Adrenal gland (tissue), 12 donors: ENCODE data around the gene DYNC1I1. TPM values are rescaled to one million over a fixed set of nuclear protein-coding genes. Genes with fewer than 3 reads are reported as not detected.

Source experiments
- DNase-seq, 7 donors: peaks; one replicate each; pipeline ENCODE4 v3.0.0-alpha.2; 2019 to 2020
- H3K27ac ChIP-seq, 5 donors: fragments of 200-600 bp; sonication (generic) in 4 of 5; 1 replicate in 3 of 5; 2 replicates in 2 of 5; pipeline versions ENCODE4 v1.5.1 to v1.8.0; 2016 to 2020; ENCODE audit warnings: mild to moderate bottlenecking in 1 of 5
- H3K27me3 ChIP-seq: fragments of 200-600 bp; 2 replicates; pipeline ENCODE4 v1.8.0; 2021
- H3K36me3 ChIP-seq, 2 donors: fragments of 200-600 bp; replicated peaks in 1 of 2; 1 replicate in 1 of 2; 2 replicates in 1 of 2; pipeline versions ENCODE4 v1.5.1 to v1.8.0; 2018 to 2022
- H3K4me1 ChIP-seq, 2 donors: fragments of 200-600 bp; replicated peaks in 1 of 2; 1 replicate in 1 of 2; 2 replicates in 1 of 2; pipeline versions ENCODE4 v1.5.1 to v1.8.0; 2018 to 2021
- H3K4me3 ChIP-seq, 4 donors: fragments of 200-600 bp; sonication (generic) in 3 of 4; one replicate each; pipeline ENCODE4 v1.5.1; 2016 to 2018
- H3K9me3 ChIP-seq, 3 donors: fragments of 200-600 bp; sonication (generic) in 1 of 3; replicated peaks in 1 of 3; 1 replicate in 2 of 3; 2 replicates in 1 of 3; pipeline versions ENCODE4 v1.5.1 to v1.8.0; 2016 to 2021
- CTCF ChIP-seq, 6 experiments: fragments of 450-650 bp in 4 of 6; fragments of 200-600 bp in 2 of 6; sonication (generic) in 1 of 6; IDR thresholded peaks; 1 replicate in 5 of 6; 2 replicates in 1 of 6; pipeline versions ENCODE4 v1.5.1 to v1.8.0; 2016 to 2021; ENCODE audit warnings: antibody characterized with exemption in 6 of 6, mild to moderate bottlenecking in 2 of 6, moderate library complexity in 1 of 6
- POLR2A ChIP-seq, 2 donors: fragments of 450-650 bp; IDR thresholded peaks; one replicate each; pipeline ENCODE4 v1.6.1; 2017; ENCODE audit warnings: antibody characterized with exemption in 2 of 2, mild to moderate bottlenecking in 2 of 2, moderate library complexity in 1 of 2
- WGBS, 4 donors: extraction: QIAGEN DNeasy Blood & Tissue Kit in 2 of 4; methylation state at CpG; one replicate each; pipeline versions ENCODE4 v1.1.5 to v1.1.7; 2013 to 2017; 5-methylcytosine and 5-hydroxymethylcytosine counted together
- intact Hi-C, 2 donors: fragments of 100-400 bp; cut with DNase I; formaldehyde crosslinking; loops; one replicate each; pipeline versions ENCODE4 v1.14.1 to v1.15.0; 2022 to 2023
- polyA plus RNA-seq, 3 donors: library from polyadenylated mRNA; stranded (reverse); fragments of 200-250 nt in 2 of 3; fragments of 350-450 nt in 1 of 3; fragmentation: Illumina TruSeq in 1 of 3; extraction: RNeasy Lipid Tissue Mini Kit (QIAGEN cat#74804) in 1 of 3; gene quantifications; one replicate each; pipeline ENCODE4 v1.2.3, GENCODE V29; 2013 to 2014
- total RNA-seq, 9 donors: library from RNA; depleted of rRNA in 4 of 9; stranded (reverse); fragments of >200 nt in 4 of 9; fragments of 120-200 nt in 1 of 9; fragmentation: NEBNext Ultra II Directional in 1 of 9; extraction: Animal tissue kit (Norgen Biotek cat#: 25700) in 1 of 9; gene quantifications; one replicate each; pipeline versions ENCODE4 v1.1.0 to v1.2.4, GENCODE V29; 2013 to 2023
- donor health status: healthy with polysubstance abuse.
- donor health status: Bipolar disorder and iron deficiency.
- donor health status: DM: yes; HTN: yes; CAD: no.
- donor health status: DM: no; HTN: no; CAD: no.
- donor health status: DM: no; HTN: no; CAD: no.
- donor health status: DM: yes; HTN: yes; CAD: no.

DYNC1I1 gene
- total and polyA plus RNA-seq, 12 donors, result 0.97 to 42.6 (median 8.2) TPM

- Histone ChIP-seq H3K9me3 (no peaks in the 10 kb centered on the region), H3K36me3 (no peaks in the 10 kb centered on the region), H3K4me1 (no peaks in the 10 kb centered on the region), H3K4me3 (no peak overlapping the region), H3K27ac (no peak overlapping the region), H3K27me3 (no peaks in the 10 kb centered on the region)
- DNase-seq, result no peak
- intact Hi-C loops, result no loop called here
- TF ChIP-seq CTCF (IDR thresholded peaks at IDR 0.05) (no peak), POLR2A (IDR thresholded peaks at IDR 0.05) (no peak)
Measured at GRCh38 chr7:95845007-95845406, 72.7 kb downstream of the DYNC1I1 start.

DNA sequence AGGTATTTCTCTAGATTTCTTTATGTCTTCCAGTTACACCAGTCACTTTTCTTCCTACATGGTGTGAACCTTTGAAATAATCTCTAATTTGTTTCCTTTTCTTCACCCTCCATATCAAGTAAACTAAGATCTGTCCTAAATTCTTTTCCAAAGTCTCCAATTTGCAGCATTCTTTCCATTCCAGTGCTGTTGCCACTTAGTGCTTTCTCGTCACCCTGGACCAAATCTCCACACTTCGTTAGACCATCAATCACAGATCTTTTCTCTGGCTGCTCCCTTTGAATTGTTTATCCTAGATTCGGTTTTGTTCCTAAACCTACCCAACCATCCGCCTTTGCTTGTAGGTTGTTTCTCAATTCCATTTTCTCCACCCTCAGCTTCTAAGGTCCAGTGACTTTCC is 74.7 kb downstream of the DYNC1I1 start:
- Histone ChIP-seq H3K4me3 (no peak overlapping the region), H3K27ac (no peak overlapping the region), H3K36me3 (no peaks in the 10 kb centered on the region), H3K9me3 (no peaks in the 10 kb centered on the region), H3K27me3 (no peaks in the 10 kb centered on the region), H3K4me1 (no peaks in the 10 kb centered on the region)
- intact Hi-C loops, result no loop called here
- DNase-seq, result no peak
- TF ChIP-seq CTCF (IDR thresholded peaks at IDR 0.05) (no peak), POLR2A (IDR thresholded peaks at IDR 0.05) (no peak)
- 46 to 63% (median 58%) methylated on average over 4 of the region's 4 CpGs for WGBS, 4 donors

DNA sequence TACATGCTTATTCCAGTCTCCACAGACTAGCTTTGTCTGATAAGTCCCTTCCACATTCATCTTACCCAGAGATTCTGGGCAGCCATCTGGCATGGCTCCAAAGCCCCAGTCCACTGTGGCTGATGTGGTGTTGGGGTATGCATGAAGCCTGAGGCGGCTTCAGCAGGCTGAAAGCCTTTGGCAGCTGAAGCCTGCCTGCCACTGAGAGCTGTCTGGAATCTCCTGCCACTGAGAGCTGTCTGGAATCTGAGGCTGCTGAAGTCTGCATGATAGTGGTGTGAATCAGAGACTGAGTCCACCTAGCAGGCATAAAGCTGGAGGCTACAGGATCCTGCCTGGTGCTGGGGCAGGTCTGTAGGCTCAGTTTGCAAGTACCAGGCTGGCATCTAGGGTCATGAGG is 87.1 kb downstream of the DYNC1I1 start:
- TF ChIP-seq POLR2A (IDR thresholded peaks at IDR 0.05) (no peak), CTCF (IDR thresholded peaks at IDR 0.05) (no peak)
- Histone ChIP-seq H3K9me3 (no peaks in the 10 kb centered on the region), H3K4me1 (peaks cover 0 to 5% of the 10 kb centered on the region in 2 donors), H3K27ac (no peak overlapping the region), H3K27me3 (no peaks in the 10 kb centered on the region), H3K36me3 (no peaks in the 10 kb centered on the region), H3K4me3 (no peak overlapping the region)
- DNase-seq, result no peak
- WGBS, 4 donors, result 67 to 75% (median 71%) methylated on average over 1 of the region's 1 CpG; no CpG with 5 or more reads in 1 of the 4 donors
- intact Hi-C loops, result no loop called here

DNA sequence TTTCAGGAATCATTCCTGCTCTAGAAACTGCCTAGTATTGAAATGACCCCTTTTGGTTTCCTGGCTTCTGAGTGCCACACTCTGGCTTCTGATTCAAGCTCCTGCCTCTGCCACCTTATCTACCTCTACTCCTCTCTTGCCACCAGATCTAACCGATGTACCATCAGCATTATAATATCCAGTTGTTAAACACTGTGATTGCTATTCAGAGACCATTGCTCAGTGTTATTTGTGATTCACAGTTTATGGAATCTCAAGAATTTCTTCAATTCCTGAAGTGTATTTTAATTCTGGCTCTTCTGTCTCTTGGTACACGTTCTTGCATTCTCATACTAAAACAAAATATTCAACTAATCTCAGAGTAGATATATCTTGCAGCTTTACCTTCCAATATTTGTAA is 88.7 kb downstream of the DYNC1I1 start:
- no peak for TF ChIP-seq POLR2A (IDR thresholded peaks at IDR 0.05)
- no peak for TF ChIP-seq CTCF (IDR thresholded peaks at IDR 0.05)
- DNase-seq, result no peak
- intact Hi-C loops, result no loop called here
- Histone ChIP-seq H3K27ac (no peak overlapping the region), H3K27me3 (no peaks in the 10 kb centered on the region), H3K36me3 (no peaks in the 10 kb centered on the region), H3K9me3 (no peaks in the 10 kb centered on the region), H3K4me3 (no peak overlapping the region), H3K4me1 (peaks cover 0 to 5% of the 10 kb centered on the region in 2 donors)
- 74 to 80% (median 77%) methylated on average over 2 of the region's 2 CpGs for WGBS, 4 donors
